H9 (cell line): ENCODE results near the gene ANKMY1. TPM values are rescaled to one million over a fixed set of nuclear protein-coding genes. Genes with fewer than 3 reads are reported as not detected.

Source experiments
- DNase-seq: peaks from one replicate; pipeline ENCODE4 v3.0.0-alpha.2; 2017
- H2AFZ ChIP-seq: one replicate; pipeline ENCODE4 v1.6.1; 2013; ENCODE audit warnings: mild to moderate bottlenecking, low read length, control low read depth, moderate library complexity
- H2AK5ac ChIP-seq: 2 replicates; pipeline ENCODE4 v1.6.1; 2013; ENCODE audit warnings: low read length, control low read depth, mixed read lengths; ENCODE audit not compliant: insufficient read length
- H2BK120ac ChIP-seq: one replicate; pipeline ENCODE4 v1.6.1; 2013; ENCODE audit warnings: low read depth, mild to moderate bottlenecking, low read length, control low read depth, inconsistent platforms; ENCODE audit not compliant: poor library complexity, severe bottlenecking
- H2BK12ac ChIP-seq: 2 replicates; pipeline ENCODE4 v1.6.1; 2013; ENCODE audit warnings: low read length, control low read depth, mixed read lengths, low read depth; ENCODE audit not compliant: insufficient read length
- H2BK15ac ChIP-seq: 2 replicates; pipeline ENCODE4 v1.6.1; 2013; ENCODE audit warnings: low read depth, low read length, control low read depth
- H2BK20ac ChIP-seq: one replicate; pipeline ENCODE4 v1.6.1; 2013; ENCODE audit warnings: low read depth, mild to moderate bottlenecking, low read length, control low read depth, inconsistent platforms; ENCODE audit not compliant: poor library complexity, severe bottlenecking
- H2BK5ac ChIP-seq: 2 replicates; pipeline ENCODE4 v1.6.1; 2013; ENCODE audit warnings: low read length, control low read depth, mixed read lengths; ENCODE audit not compliant: insufficient read length
- H3K14ac ChIP-seq: 2 replicates; pipeline ENCODE4 v1.6.1; 2013; ENCODE audit warnings: low read length, control low read depth; ENCODE audit not compliant: insufficient read depth
- H3K18ac ChIP-seq: 2 replicates; pipeline ENCODE4 v1.6.1; 2013; ENCODE audit warnings: low read depth, mild to moderate bottlenecking, mixed read lengths, low read length, control low read depth; ENCODE audit not compliant: insufficient read length
- H3K23ac ChIP-seq: 2 replicates; pipeline ENCODE4 v1.6.1; 2013; ENCODE audit warnings: low read length, control low read depth, mixed read lengths, low read depth; ENCODE audit not compliant: insufficient read length
- H3K23me2 ChIP-seq: 2 replicates; pipeline ENCODE4 v1.6.1; 2013; ENCODE audit warnings: low read depth, mild to moderate bottlenecking, mixed read lengths, low read length, control low read depth; ENCODE audit not compliant: insufficient read length, poor library complexity, severe bottlenecking
- H3K27ac ChIP-seq: 2 replicates; pipeline ENCODE4 v1.5.1; 2013; ENCODE audit warnings: low read length, control low read depth, mixed read lengths, low read depth; ENCODE audit not compliant: insufficient read length
- H3K27me3 ChIP-seq: 2 replicates; pipeline ENCODE4 v1.6.1; 2013; ENCODE audit warnings: low read length, control low read depth, inconsistent platforms; ENCODE audit not compliant: insufficient read depth
- H3K4ac ChIP-seq: 2 replicates; pipeline ENCODE4 v1.6.1; 2013; ENCODE audit warnings: low read depth, mild to moderate bottlenecking, control low read depth, inconsistent platforms, low read length, moderate library complexity
- H3K4me1 ChIP-seq: 2 replicates; pipeline ENCODE4 v1.6.1; 2013; ENCODE audit warnings: low read length, control low read depth, inconsistent platforms; ENCODE audit not compliant: insufficient read depth
- H3K4me2 ChIP-seq: 2 replicates; pipeline ENCODE4 v1.6.1; 2013; ENCODE audit warnings: low read length, control low read depth, mixed read lengths; ENCODE audit not compliant: insufficient read length, insufficient read depth
- H3K56ac ChIP-seq: 2 replicates; pipeline ENCODE4 v1.6.1; 2013; ENCODE audit warnings: low read depth, mild to moderate bottlenecking, mixed read lengths, low read length, control low read depth; ENCODE audit not compliant: insufficient read length
- H3K79me1 ChIP-seq: 2 replicates; pipeline ENCODE4 v1.6.1; 2013; ENCODE audit warnings: low read depth, mild to moderate bottlenecking, moderate library complexity, low read length, control low read depth, inconsistent platforms; ENCODE audit not compliant: insufficient read depth, poor library complexity, severe bottlenecking
- H3K79me2 ChIP-seq: 2 replicates; pipeline ENCODE4 v1.6.1; 2013; ENCODE audit warnings: low read length, control low read depth, inconsistent platforms; ENCODE audit not compliant: insufficient read depth
- H3K9ac ChIP-seq: 2 replicates; pipeline ENCODE4 v1.6.1; 2013; ENCODE audit warnings: low read length, control low read depth, mixed read lengths; ENCODE audit not compliant: insufficient read length; ENCODE audit errors: extremely low read depth
- H3K9me3 ChIP-seq: one replicate; pipeline ENCODE4 v1.6.1; 2013; ENCODE audit warnings: low read depth, low read length, inconsistent platforms; ENCODE audit not compliant: control insufficient read depth
- H3T11ph ChIP-seq: one replicate; pipeline ENCODE4 v1.6.1; 2013; ENCODE audit warnings: mild to moderate bottlenecking, low read length, control low read depth, inconsistent platforms
- H4K20me1 ChIP-seq: one replicate; pipeline ENCODE4 v1.6.1; 2013; ENCODE audit not compliant: control insufficient read depth, insufficient read length, insufficient read depth
- H4K5ac ChIP-seq: 2 replicates; pipeline ENCODE4 v1.6.1; 2013; ENCODE audit warnings: low read depth, mild to moderate bottlenecking, mixed read lengths, low read length, control low read depth; ENCODE audit not compliant: insufficient read length
- H4K8ac ChIP-seq: replicated peaks from 2 replicates; pipeline ENCODE4 v1.6.1; 2013; ENCODE audit warnings: low read length, control low read depth, mixed read lengths, low read depth; ENCODE audit not compliant: insufficient read length
- H4K91ac ChIP-seq: 2 replicates; pipeline ENCODE4 v1.6.1; 2013; ENCODE audit warnings: low read depth, mild to moderate bottlenecking, moderate library complexity, mixed read lengths, low read length, control low read depth; ENCODE audit not compliant: insufficient read length
- H3K27ac Mint-ChIP-seq, 3 experiments: 2 replicates in 2 of 3; 3 replicates in 1 of 3; pipeline ENCODE4 v1.8.0; 2020 to 2021; ENCODE audit warnings: mixed read lengths in 3 of 3, mild to moderate bottlenecking in 1 of 3, moderate library complexity in 1 of 3
- H3K27me3 Mint-ChIP-seq: 2 replicates; pipeline ENCODE4 v1.8.0; 2021; ENCODE audit warnings: low read depth, mild to moderate bottlenecking, moderate library complexity, mixed read lengths
- H3K36me3 Mint-ChIP-seq, 3 experiments: 2 replicates in 2 of 3; 3 replicates in 1 of 3; pipeline ENCODE4 v1.8.0; 2020 to 2021; ENCODE audit warnings: low read depth in 3 of 3, mixed read lengths in 3 of 3; ENCODE audit not compliant: insufficient read depth in 1 of 3
- H3K4me1 Mint-ChIP-seq, 2 experiments: 2 replicates each; pipeline ENCODE4 v1.8.0; 2020; ENCODE audit warnings: mixed read lengths in 2 of 2
- H3K4me3 Mint-ChIP-seq, 2 experiments: 2 replicates in 1 of 2; 3 replicates in 1 of 2; pipeline ENCODE4 v1.8.0; 2020 to 2021; ENCODE audit warnings: mild to moderate bottlenecking in 2 of 2, mixed read lengths in 2 of 2, moderate library complexity in 1 of 2
- H3K9me3 Mint-ChIP-seq, 2 experiments: 2 replicates in 1 of 2; 3 replicates in 1 of 2; pipeline ENCODE4 v1.8.0; 2020; ENCODE audit warnings: mild to moderate bottlenecking in 2 of 2, mixed read lengths in 2 of 2, moderate library complexity in 1 of 2
- WGBS: extraction: QIAGEN DNeasy Blood & Tissue Kit; methylation state at CpG from one replicate; pipeline ENCODE4 v1.1.7; 2013; ENCODE audit warnings: missing lambda C conversion rate, low lambda C conversion rate, mixed read lengths; ENCODE audit not compliant: insufficient read length; ENCODE audit errors: extremely low coverage; 5-methylcytosine and 5-hydroxymethylcytosine counted together
- total RNA-seq: library from RNA; stranded (reverse); gene quantifications from 2 replicates; pipeline ENCODE4 v1.2.1, GENCODE V29; 2021
- TF ChIP-seq, protein P1 (sequence below): fragments of 200-600 bp; sonication (generic); conservative IDR thresholded peaks from 3 replicates; pipeline ENCODE4 v1.8.0; 2021; ENCODE audit warnings: antibody characterized with exemption, mild to moderate bottlenecking

ANKMY1 gene
- total RNA-seq, 1 experiment from 2014 or later: 13.7 TPM

DNA sequence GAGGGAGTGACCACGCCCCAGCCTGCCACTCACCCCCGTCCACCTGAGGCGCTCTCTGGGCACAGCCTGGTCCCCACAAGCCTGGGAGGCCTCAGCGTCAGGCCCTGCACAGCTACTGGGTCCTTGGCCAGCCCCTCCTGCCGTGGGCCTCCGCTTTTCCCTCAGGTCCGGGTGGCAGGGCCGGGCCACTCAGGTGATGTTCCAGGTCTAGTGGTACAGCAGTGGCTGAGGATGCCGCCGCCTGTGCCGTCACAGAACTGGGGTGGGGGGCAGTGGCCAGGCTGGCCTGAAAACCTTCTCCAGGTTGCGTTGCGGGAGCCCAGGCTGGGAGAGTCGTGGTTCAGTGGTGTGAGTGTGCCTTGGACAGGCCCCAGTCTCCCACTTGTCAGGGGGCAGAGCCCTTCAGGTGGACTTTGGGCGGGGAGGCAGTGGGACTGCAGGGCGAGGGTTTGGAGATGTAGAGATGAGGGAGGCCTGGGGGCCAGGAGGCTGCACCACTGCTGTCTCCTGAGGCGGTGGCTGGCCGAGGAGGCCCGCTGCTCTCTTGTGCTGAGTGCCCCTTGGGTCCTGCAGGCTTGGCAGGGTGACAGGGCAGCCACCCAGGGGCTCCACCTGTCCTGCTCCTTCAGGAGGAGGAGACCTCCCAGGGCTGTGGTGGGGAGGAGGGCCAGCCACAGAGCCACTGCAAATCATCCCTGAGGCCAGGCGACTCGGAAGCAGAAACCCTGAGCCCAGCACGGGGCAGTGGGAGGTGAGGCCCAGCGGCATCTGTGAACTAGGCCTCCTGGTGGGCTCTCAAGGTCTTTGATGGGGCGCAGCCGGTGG lies 114.7 kb downstream of the ANKMY1 start:
- H2BK12ac ChIP-seq: no peak overlapping the region
- Mint-ChIP-seq H3K27me3 (peaks cover 6% of the 10 kb centered on the region), H3K4me3 (no peak overlapping the region), H3K36me3 (peaks cover 0 to 5% (median 3%) of the 10 kb centered on the region in 3 experiments; a peak in 2 of 7 replicates), H3K27ac (peak overlapping the region in 1 of 3 experiments; percentile 34; a peak in 2 of 7 replicates), H3K4me1 (peaks cover 0 to 2% of the 10 kb centered on the region in 2 experiments; a peak in 3 of 4 replicates), H3K9me3 (no peaks in the 10 kb centered on the region)
- no peak overlapping the region for H3K18ac ChIP-seq
- TF ChIP-seq, protein P1, sequence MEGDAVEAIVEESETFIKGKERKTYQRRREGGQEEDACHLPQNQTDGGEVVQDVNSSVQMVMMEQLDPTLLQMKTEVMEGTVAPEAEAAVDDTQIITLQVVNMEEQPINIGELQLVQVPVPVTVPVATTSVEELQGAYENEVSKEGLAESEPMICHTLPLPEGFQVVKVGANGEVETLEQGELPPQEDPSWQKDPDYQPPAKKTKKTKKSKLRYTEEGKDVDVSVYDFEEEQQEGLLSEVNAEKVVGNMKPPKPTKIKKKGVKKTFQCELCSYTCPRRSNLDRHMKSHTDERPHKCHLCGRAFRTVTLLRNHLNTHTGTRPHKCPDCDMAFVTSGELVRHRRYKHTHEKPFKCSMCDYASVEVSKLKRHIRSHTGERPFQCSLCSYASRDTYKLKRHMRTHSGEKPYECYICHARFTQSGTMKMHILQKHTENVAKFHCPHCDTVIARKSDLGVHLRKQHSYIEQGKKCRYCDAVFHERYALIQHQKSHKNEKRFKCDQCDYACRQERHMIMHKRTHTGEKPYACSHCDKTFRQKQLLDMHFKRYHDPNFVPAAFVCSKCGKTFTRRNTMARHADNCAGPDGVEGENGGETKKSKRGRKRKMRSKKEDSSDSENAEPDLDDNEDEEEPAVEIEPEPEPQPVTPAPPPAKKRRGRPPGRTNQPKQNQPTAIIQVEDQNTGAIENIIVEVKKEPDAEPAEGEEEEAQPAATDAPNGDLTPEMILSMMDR: no peak
- H3K4me1 ChIP-seq: no peaks in the 10 kb centered on the region
- no CpG with 5 or more reads among the region's 25 CpGs for WGBS
- no peak overlapping the region for H3K23ac ChIP-seq
- DNase-seq: no peak
- H3T11ph ChIP-seq: no peak overlapping the region
- no peaks in the 10 kb centered on the region for H3K79me2 ChIP-seq
- no peaks in the 10 kb centered on the region for H4K20me1 ChIP-seq
- no peaks in the 10 kb centered on the region for H3K9me3 ChIP-seq
- H2BK120ac ChIP-seq: no peak overlapping the region
- no peak overlapping the region for H2AK5ac ChIP-seq
- no peak overlapping the region for H3K56ac ChIP-seq
- H4K91ac ChIP-seq: no peak overlapping the region
- H3K27me3 ChIP-seq: no peaks in the 10 kb centered on the region
- H3K27ac ChIP-seq: no peak overlapping the region
- no peak overlapping the region; the same call in 1 of the 2 replicates for H3K14ac ChIP-seq
- no peak overlapping the region for H4K8ac ChIP-seq
- H3K4me2 ChIP-seq: no peak overlapping the region
- no peak overlapping the region for H3K4ac ChIP-seq
- H3K9ac ChIP-seq: no peak overlapping the region
- H4K5ac ChIP-seq: no peak overlapping the region
- no peak overlapping the region for H2AFZ ChIP-seq
- H3K23me2 ChIP-seq: no peaks in the 10 kb centered on the region
- no peak overlapping the region for H2BK15ac ChIP-seq
- no peaks in the 10 kb centered on the region for H3K79me1 ChIP-seq
- no peak overlapping the region for H2BK20ac ChIP-seq
- H2BK5ac ChIP-seq: no peak overlapping the region
